ENCODE measurements around the gene RALGAPA1. TPM values are rescaled to one million over a fixed set of nuclear protein-coding genes. Genes with fewer than 3 reads are reported as not detected.
"Not testable (repeated sequence)": the region's sequence is repeated elsewhere in the genome, so short reads cannot be mapped to it uniquely, and the experiment has no call there.

RALGAPA1 gene
- total RNA-seq, 1 donor from 2014 or later = 57.4 TPM

- peaks cover 49% of the 10 kb centered on the region for H3K36me3 Mint-ChIP-seq (ENCODE audit: low read depth)
- no peak for TF ChIP-seq CTCF (IDR thresholded peaks at IDR 0.05)
- H3K4me1 Mint-ChIP-seq = no peaks in the 10 kb centered on the region
- POLR2A ChIA-PET = no interaction called here
- no peak overlapping the region for H3K4me3 Mint-ChIP-seq
- H3K27ac Mint-ChIP-seq = no peak overlapping the region
- CTCF ChIA-PET = no interaction called here
- ATAC-seq (ENCODE audit: low read depth) (no peak), DNase-seq (no peak)
- no peaks in the 10 kb centered on the region for H3K27me3 Mint-ChIP-seq
- intact Hi-C loops (cut with micrococcal nuclease) = no loop called here
- no peaks in the 10 kb centered on the region for H3K9me3 Mint-ChIP-seq
Measured at GRCh38 chr14:35740215-35740614, 68.9 kb downstream of the RALGAPA1 start.

GRCh38 chr14:35735163-35735562 is 73.9 kb downstream of the RALGAPA1 start:
- CTCF ChIA-PET; H3K27ac Mint-ChIP-seq; H3K9me3 Mint-ChIP-seq; H3K27me3 Mint-ChIP-seq; H3K4me3 Mint-ChIP-seq; DNase-seq; H3K4me1 Mint-ChIP-seq; POLR2A ChIA-PET; intact Hi-C loops (cut with micrococcal nuclease); ATAC-seq (ENCODE audit: low read depth): not testable (repeated sequence)
- peaks cover 66% of the 10 kb centered on the region for H3K36me3 Mint-ChIP-seq (ENCODE audit: low read depth)

- POLR2A ChIA-PET; intact Hi-C loops (cut with micrococcal nuclease); H3K27ac Mint-ChIP-seq; H3K27me3 Mint-ChIP-seq; DNase-seq; H3K4me3 Mint-ChIP-seq; H3K9me3 Mint-ChIP-seq; CTCF ChIA-PET; ATAC-seq (ENCODE audit: low read depth); H3K4me1 Mint-ChIP-seq: not testable (repeated sequence)
- H3K36me3 Mint-ChIP-seq (ENCODE audit: low read depth) = peaks cover 68% of the 10 kb centered on the region
Measured at GRCh38 chr14:35733510-35733909, 75.6 kb downstream of the RALGAPA1 start.

DNA sequence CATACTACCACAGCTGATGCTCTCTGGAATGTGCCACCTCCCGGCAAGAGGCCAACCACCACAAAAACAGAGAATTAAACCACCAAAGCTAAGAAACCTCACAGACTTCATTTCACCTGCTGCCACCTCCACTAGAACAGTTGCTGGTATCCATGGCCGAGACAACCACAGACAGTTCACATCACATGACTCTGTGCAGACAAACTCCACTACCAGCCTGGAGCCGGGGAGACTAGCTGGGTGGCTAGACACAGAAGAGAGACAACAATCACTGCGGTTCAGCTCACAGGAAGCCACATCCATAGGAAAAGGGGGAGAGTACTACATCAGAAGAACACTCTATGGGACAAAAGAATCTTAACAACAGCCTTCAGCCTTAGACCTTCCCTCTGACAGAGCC is 78.2 kb downstream of the RALGAPA1 start:
- CTCF ChIA-PET = interaction anchor here (1.0 kb wide), 1 partner anchor 43 kb away, joined by 3 read pairs; no protein-coding TSS in a partner anchor
- Mint-ChIP-seq H3K4me1 (no peaks in the 10 kb centered on the region), H3K36me3 (ENCODE audit: low read depth) (peaks cover 67% of the 10 kb centered on the region), H3K4me3 (no peak overlapping the region), H3K9me3 (peaks cover 6% of the 10 kb centered on the region), H3K27me3 (no peaks in the 10 kb centered on the region), H3K27ac (no peak overlapping the region)
- ATAC-seq (ENCODE audit: low read depth) = no peak
- no peak for TF ChIP-seq CTCF (IDR thresholded peaks at IDR 0.05)
- POLR2A ChIA-PET = no interaction called here
- DNase-seq = no peak
- intact Hi-C loops (cut with micrococcal nuclease) = no loop called here

DNA sequence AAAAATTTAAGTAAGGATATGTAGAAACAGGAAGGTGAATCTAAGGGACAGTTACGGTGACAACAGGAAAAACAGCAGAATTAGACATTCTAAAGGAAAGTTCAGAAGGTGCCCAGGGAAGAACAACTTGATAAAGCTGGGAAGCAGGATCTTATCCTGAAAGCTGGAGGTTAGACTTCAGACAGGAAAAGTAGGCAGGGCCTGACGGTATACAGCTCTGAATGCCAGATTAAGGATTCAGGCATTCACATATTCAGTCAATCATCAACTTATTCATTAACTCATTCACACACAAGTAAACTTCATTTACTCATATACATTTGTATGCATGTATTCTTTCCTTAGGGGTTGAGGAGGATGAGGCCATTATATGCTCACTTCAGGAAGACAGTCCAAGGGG is 81.3 kb downstream of the RALGAPA1 start:
- ChIA-PET CTCF (no interaction called here), POLR2A (no interaction called here)
- no peaks in the 10 kb centered on the region for H3K27me3 Mint-ChIP-seq

GRCh38 chr14:35725930-35726329 is 83.2 kb downstream of the RALGAPA1 start:
- Mint-ChIP-seq H3K9me3 (no peaks in the 10 kb centered on the region), H3K27ac (no peak overlapping the region), H3K4me3 (no peak overlapping the region), H3K36me3 (ENCODE audit: low read depth) (peaks cover 50% of the 10 kb centered on the region), H3K27me3 (no peaks in the 10 kb centered on the region), H3K4me1 (no peaks in the 10 kb centered on the region)
- no peak for TF ChIP-seq CTCF (IDR thresholded peaks at IDR 0.05)
- ChIA-PET CTCF (no interaction called here), POLR2A (no interaction called here)
- no peak for DNase-seq
- intact Hi-C loops (cut with micrococcal nuclease) = no loop called here
- no peak for ATAC-seq (ENCODE audit: low read depth)

More for the DNA sequence above, 81.3 kb downstream of the RALGAPA1 start:
- H3K36me3 Mint-ChIP-seq (ENCODE audit: low read depth) = peaks cover 52% of the 10 kb centered on the region
- no peak overlapping the region for H3K4me3 Mint-ChIP-seq
- no peaks in the 10 kb centered on the region for H3K9me3 Mint-ChIP-seq
- ATAC-seq (ENCODE audit: low read depth) = no peak
- TF ChIP-seq CTCF (IDR thresholded peaks at IDR 0.05) = no peak
- intact Hi-C loops (cut with micrococcal nuclease) = no loop called here
- DNase-seq = no peak
- no peak overlapping the region for H3K27ac Mint-ChIP-seq
- no peaks in the 10 kb centered on the region for H3K4me1 Mint-ChIP-seq
